ENCODE measurements around the gene NTRK2.

DNA sequence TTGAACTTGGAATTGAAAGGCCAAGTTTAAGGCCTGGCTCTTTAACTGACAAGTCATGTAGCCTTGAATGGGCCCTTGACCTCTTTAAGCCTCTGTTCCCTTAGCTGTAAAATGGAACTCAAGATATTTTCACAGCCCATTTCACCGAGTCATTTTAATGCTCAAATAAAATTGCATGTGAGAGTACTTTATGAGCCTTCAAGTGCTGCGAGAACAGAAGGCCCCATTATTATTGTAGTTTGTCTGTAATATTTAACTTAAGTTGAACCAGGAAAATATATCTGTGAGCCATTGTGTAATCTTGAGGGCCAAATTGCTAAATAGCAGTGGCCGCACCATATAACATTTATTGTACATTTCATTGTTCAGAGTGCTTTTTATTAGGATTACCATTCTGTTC, 249.9 kb downstream of the NTRK2 start:
- TF ChIP-seq, protein P1, sequence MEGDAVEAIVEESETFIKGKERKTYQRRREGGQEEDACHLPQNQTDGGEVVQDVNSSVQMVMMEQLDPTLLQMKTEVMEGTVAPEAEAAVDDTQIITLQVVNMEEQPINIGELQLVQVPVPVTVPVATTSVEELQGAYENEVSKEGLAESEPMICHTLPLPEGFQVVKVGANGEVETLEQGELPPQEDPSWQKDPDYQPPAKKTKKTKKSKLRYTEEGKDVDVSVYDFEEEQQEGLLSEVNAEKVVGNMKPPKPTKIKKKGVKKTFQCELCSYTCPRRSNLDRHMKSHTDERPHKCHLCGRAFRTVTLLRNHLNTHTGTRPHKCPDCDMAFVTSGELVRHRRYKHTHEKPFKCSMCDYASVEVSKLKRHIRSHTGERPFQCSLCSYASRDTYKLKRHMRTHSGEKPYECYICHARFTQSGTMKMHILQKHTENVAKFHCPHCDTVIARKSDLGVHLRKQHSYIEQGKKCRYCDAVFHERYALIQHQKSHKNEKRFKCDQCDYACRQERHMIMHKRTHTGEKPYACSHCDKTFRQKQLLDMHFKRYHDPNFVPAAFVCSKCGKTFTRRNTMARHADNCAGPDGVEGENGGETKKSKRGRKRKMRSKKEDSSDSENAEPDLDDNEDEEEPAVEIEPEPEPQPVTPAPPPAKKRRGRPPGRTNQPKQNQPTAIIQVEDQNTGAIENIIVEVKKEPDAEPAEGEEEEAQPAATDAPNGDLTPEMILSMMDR (conservative IDR thresholded peaks at IDR 0.05; ENCODE audit: low read length) = no peak
- TF ChIP-seq EZH2phosphoT487 (IDR thresholded peaks at IDR 0.05; ENCODE audit: borderline replicate concordance, low read depth, low read length) = no peak

Data from OCI-LY7 (cell line).